Measurements from ENCODE around the gene SDF4.

Gene SDF4

GRCh38 chr1:1202831-1203560, 28.8 kb downstream of the SDF4 start (continued):
- no peak for TF ChIP-seq ZNF645 (tag by site-specific recombination; IDR thresholded peaks at IDR 0.05)

- CTCF ChIA-PET: no interaction called here
- Histone ChIP-seq H3K36me3 (ENCODE audit: control insufficient read depth in 2 of 2, insufficient read depth in 1 of 2, low read length in 2 of 2) (no peaks in the 10 kb centered on the region), H3K4me3 (ENCODE audit: low read depth, low read length) (peak overlapping the region; percentile 38), H3K27ac (ENCODE audit: extremely low read depth, low read depth, low read length) (no peak overlapping the region; the same call in 1 of the 2 replicates), H3K9me3 (ENCODE audit: control insufficient read depth, insufficient read depth, low read depth, low read length) (no peaks in the 10 kb centered on the region), H3K4me1 (ENCODE audit: control insufficient read depth, insufficient read depth, low read length) (no peaks in the 10 kb centered on the region)
- POLR2A ChIA-PET: interaction anchor here (0.6 kb wide), 1 partner anchor 32 kb away, joined by 3 read pairs; no protein-coding TSS in a partner anchor
- TF ChIP-seq ZNF768 (tag by site-specific recombination; IDR thresholded peaks at IDR 0.05) (no peak), ZBTB8A (tag by site-specific recombination; IDR thresholded peaks at IDR 0.05) (peak; percentile 66), ZNF449 (tag by site-specific recombination; IDR thresholded peaks at IDR 0.05) (peak; percentile 49; the same call in 1 of the 2 replicates), ZNF184 (tag by site-specific recombination; IDR thresholded peaks at IDR 0.05) (0 out of 2 replicates have a peak, but pooled peaks have one; percentile 53), ZNF76 (tag by site-specific recombination; IDR thresholded peaks at IDR 0.05; ENCODE audit: borderline replicate concordance, low read depth) (0 out of 2 replicates have a peak, but pooled peaks have one; percentile 31), ZSCAN30 (tag by site-specific recombination; IDR thresholded peaks at IDR 0.05) (peak; percentile 84), ZFHX2 (tag by site-specific recombination; conservative IDR thresholded peaks at IDR 0.05) (peak; percentile 98), ZNF843 (tag by site-specific recombination; IDR thresholded peaks at IDR 0.05) (no peak), ZNF335 (tag by site-specific recombination; conservative IDR thresholded peaks at IDR 0.05) (peak; percentile 56; the same call in 1 of the 2 replicates), GLIS2 (tag by site-specific recombination; IDR thresholded peaks at IDR 0.05) (peak; percentile 56), KLF1 (tag by site-specific recombination; IDR thresholded peaks at IDR 0.05) (peak; percentile 19; the same call in 1 of the 2 replicates), ZNF398 (tag by site-specific recombination; IDR thresholded peaks at IDR 0.05) (peak; percentile 61), ZNF473 (tag by site-specific recombination; IDR thresholded peaks at IDR 0.05) (no peak), GLI4 (tag by site-specific recombination; IDR thresholded peaks at IDR 0.05) (no peak), ZNF660 (tag by site-specific recombination; IDR thresholded peaks at IDR 0.05) (peak; percentile 57), WT1 (tag by site-specific recombination; IDR thresholded peaks at IDR 0.05) (peak; percentile 67; the same call in 1 of the 2 replicates), KLF17 (tag by site-specific recombination; IDR thresholded peaks at IDR 0.05) (0 out of 2 replicates have a peak, but pooled peaks have one; percentile 21), ZNF211 (tag by site-specific recombination; IDR thresholded peaks at IDR 0.05; ENCODE audit: low read depth) (no peak), ZNF548 (tag by site-specific recombination; IDR thresholded peaks at IDR 0.05) (no peak), ZNF214 (tag by site-specific recombination; IDR thresholded peaks at IDR 0.05; ENCODE audit: borderline replicate concordance) (no peak), GLIS1 (tag by site-specific recombination; IDR thresholded peaks at IDR 0.05) (peak; percentile 48; the same call in 1 of the 2 replicates), KLF9 (tag by site-specific recombination; IDR thresholded peaks at IDR 0.05; ENCODE audit: low read depth) (0 out of 2 replicates have a peak, but pooled peaks have one; percentile 15), ZIC2 (tag by site-specific recombination; IDR thresholded peaks at IDR 0.05) (peak; percentile 57), EGR2 (tag by site-specific recombination; IDR thresholded peaks at IDR 0.05; ENCODE audit: low read depth) (peak; percentile 85), ZNF707 (tag by site-specific recombination; IDR thresholded peaks at IDR 0.05) (no peak), KLF8 (tag by site-specific recombination; IDR thresholded peaks at IDR 0.05) (0 out of 2 replicates have a peak, but pooled peaks have one; percentile 18), YY2 (tag by site-specific recombination; IDR thresholded peaks at IDR 0.05) (no peak), ZNF561 (tag by site-specific recombination; IDR thresholded peaks at IDR 0.05; ENCODE audit: borderline replicate concordance) (peak; percentile 45; the same call in 1 of the 2 replicates), SP2 (tag by site-specific recombination; IDR thresholded peaks at IDR 0.05) (peak; percentile 14; the same call in 1 of the 2 replicates)
These were observed 30.7 kb downstream of the SDF4 start for GRCh38 chr1:1200876-1201810.
